CD4-positive, alpha-beta T cell treated with Interleukin-15 for 1 hour (primary cell): Measurements from ENCODE around the gene ATP11A.
"Not testable (repeated sequence)": the region's sequence is repeated elsewhere in the genome, so short reads cannot be mapped to it uniquely, and the experiment has no call there.

ENCODE experiments used
- DNase-seq: peaks from one replicate; pipeline ENCODE4 v3.0.0-alpha.2; 2020

The ATP11A gene

GRCh38 chr13:112693831-112694497 lies 4.1 kb downstream of the ATP11A start:
- no peak for DNase-seq

- DNase-seq = no peak
Observed at GRCh38 chr13:112695121-112695520, 5.3 kb downstream of the ATP11A start.

GRCh38 chr13:112696001-112696868 lies 6.4 kb downstream of the ATP11A start:
- no peak for DNase-seq

GRCh38 chr13:112696869-112697465 lies 7.1 kb downstream of the ATP11A start:
- no peak for DNase-seq

GRCh38 chr13:112697756-112698655 lies 8.2 kb downstream of the ATP11A start:
- no peak for DNase-seq

GRCh38 chr13:112699322-112699918 lies 9.6 kb downstream of the ATP11A start:
- DNase-seq = no peak

- no peak for DNase-seq
Observed at GRCh38 chr13:112700291-112701060, 10.6 kb downstream of the ATP11A start.

GRCh38 chr13:112702341-112702985 lies 12.6 kb downstream of the ATP11A start:
- DNase-seq = no peak

GRCh38 chr13:112702986-112703379 lies 13.1 kb downstream of the ATP11A start:
- DNase-seq = no peak

- DNase-seq = no peak
Observed at GRCh38 chr13:112703449-112704284, 13.8 kb downstream of the ATP11A start.

- DNase-seq = no peak
Observed at GRCh38 chr13:112704308-112705145, 14.7 kb downstream of the ATP11A start.

GRCh38 chr13:112705286-112705685 lies 15.4 kb downstream of the ATP11A start:
- no peak for DNase-seq

- DNase-seq = no peak
Observed at GRCh38 chr13:112706171-112706570, 16.3 kb downstream of the ATP11A start.

GRCh38 chr13:112708560-112709240 lies 18.9 kb downstream of the ATP11A start:
- no peak for DNase-seq

- not testable (repeated sequence) for DNase-seq
Observed at GRCh38 chr13:112709316-112709715, 19.5 kb downstream of the ATP11A start.

- no peak for DNase-seq
Observed at GRCh38 chr13:112709825-112710783, 20.3 kb downstream of the ATP11A start.

GRCh38 chr13:112710855-112711527 lies 21.2 kb downstream of the ATP11A start:
- DNase-seq = no peak
